ENCODE results near the gene NRG3. TPM values are rescaled to one million over a fixed set of nuclear protein-coding genes. Genes with fewer than 3 reads are reported as not detected.
"Not testable (repeated sequence)": the region's sequence is repeated elsewhere in the genome, so short reads cannot be mapped to it uniquely, and the experiment has no call there.

Gene NRG3
- total RNA-seq, 4 donors from 2014 or later, result 0.32 to 1.4 TPM; not detected in 2

DNA sequence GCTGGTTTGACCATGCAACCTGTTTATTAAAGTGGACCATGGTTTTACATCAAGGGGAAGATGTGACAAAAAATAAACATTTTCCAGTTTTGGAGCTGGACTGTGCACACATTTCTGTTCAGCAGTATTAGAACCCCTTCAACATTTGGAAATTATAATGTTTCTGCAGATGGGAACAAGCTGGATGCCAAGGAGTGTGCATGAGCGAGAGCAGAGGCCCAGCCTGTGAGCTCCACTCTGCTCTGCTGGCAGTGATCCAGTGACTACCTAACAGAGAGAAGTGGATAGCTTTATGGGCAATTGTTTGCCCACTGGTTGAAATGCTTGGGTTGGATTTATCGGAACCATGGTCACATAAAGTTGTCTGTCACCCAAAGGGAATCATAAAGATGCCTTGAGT lies 456.7 kb downstream of the NRG3 start:
- TF ChIP-seq EP300 (IDR thresholded peaks at IDR 0.05; ENCODE audit: low read depth) (no peak), POLR2AphosphoS5 (IDR thresholded peaks at IDR 0.05) (no peak)
- TF ChIP-seq, protein P1, sequence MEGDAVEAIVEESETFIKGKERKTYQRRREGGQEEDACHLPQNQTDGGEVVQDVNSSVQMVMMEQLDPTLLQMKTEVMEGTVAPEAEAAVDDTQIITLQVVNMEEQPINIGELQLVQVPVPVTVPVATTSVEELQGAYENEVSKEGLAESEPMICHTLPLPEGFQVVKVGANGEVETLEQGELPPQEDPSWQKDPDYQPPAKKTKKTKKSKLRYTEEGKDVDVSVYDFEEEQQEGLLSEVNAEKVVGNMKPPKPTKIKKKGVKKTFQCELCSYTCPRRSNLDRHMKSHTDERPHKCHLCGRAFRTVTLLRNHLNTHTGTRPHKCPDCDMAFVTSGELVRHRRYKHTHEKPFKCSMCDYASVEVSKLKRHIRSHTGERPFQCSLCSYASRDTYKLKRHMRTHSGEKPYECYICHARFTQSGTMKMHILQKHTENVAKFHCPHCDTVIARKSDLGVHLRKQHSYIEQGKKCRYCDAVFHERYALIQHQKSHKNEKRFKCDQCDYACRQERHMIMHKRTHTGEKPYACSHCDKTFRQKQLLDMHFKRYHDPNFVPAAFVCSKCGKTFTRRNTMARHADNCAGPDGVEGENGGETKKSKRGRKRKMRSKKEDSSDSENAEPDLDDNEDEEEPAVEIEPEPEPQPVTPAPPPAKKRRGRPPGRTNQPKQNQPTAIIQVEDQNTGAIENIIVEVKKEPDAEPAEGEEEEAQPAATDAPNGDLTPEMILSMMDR (IDR thresholded peaks at IDR 0.05), result no peak
- 70% methylated on average over 2 of the region's 2 CpGs; no CpG with 5 or more reads in 1 of the 2 donors for WGBS, 2 donors (ENCODE audit: low coverage in 1 of 2)
- intact Hi-C loops (cut with DNase I; ENCODE audit: low total_unique reads) (no loop called here), in situ Hi-C loops (cut with MboI; ENCODE audit: low pct_ligation_motif_present in 1 of 4, low pct_unique_long_range_greater_than_20kb in 1 of 4, low sequenced_read_pairs in 3 of 4) (no loop called here)
- no peaks in the 10 kb centered on the region for H3K36me3 ChIP-seq
- H3K4me1 ChIP-seq, result no peaks in the 10 kb centered on the region
- H3K4me3 ChIP-seq, result no peak overlapping the region
- H3K27ac ChIP-seq, result no peak overlapping the region
- DNase-seq, result no peak
- no peaks in the 10 kb centered on the region for H3K9me3 ChIP-seq
- no peaks in the 10 kb centered on the region for H3K27me3 ChIP-seq

DNA sequence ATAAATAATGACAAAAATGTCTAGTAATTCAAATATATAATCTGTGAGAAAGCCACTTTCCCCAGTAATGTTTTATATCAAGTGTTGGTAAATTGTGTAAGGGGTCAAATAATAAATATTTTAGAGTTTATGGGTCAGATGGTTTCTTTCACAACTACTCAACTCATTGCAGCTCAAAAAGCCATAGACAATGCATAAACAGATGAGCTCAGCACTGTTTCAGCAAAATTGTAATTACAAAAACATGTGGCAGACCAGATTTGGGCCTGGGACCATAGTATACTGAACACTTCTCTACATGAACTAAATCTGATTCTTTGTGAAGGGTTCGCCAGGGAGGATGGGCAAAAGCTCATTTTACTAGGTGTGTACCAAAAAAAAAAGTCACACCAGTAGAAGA lies 460.8 kb downstream of the NRG3 start:
- H3K9me3 ChIP-seq, result no peaks in the 10 kb centered on the region
- WGBS, 2 donors (ENCODE audit: low coverage in 1 of 2), result 54 to 68% methylated on average over 1 of the region's 1 CpG
- TF ChIP-seq POLR2A (IDR thresholded peaks at IDR 0.05) (no peak), POLR2AphosphoS5 (IDR thresholded peaks at IDR 0.05) (no peak), EP300 (IDR thresholded peaks at IDR 0.05; ENCODE audit: low read depth) (no peak)
- TF ChIP-seq, protein P1 (IDR thresholded peaks at IDR 0.05), result no peak
- DNase-seq, result no peak
- intact Hi-C loops (cut with DNase I; ENCODE audit: low total_unique reads), result no loop called here
- H3K27ac ChIP-seq, result no peak overlapping the region
- no peak overlapping the region for H3K4me3 ChIP-seq
- in situ Hi-C loops (cut with MboI; ENCODE audit: low pct_ligation_motif_present in 1 of 4, low pct_unique_long_range_greater_than_20kb in 1 of 4, low sequenced_read_pairs in 3 of 4), result no loop called here
- no peaks in the 10 kb centered on the region for H3K36me3 ChIP-seq
- no peaks in the 10 kb centered on the region for H3K4me1 ChIP-seq
- H3K27me3 ChIP-seq, result no peaks in the 10 kb centered on the region

DNA sequence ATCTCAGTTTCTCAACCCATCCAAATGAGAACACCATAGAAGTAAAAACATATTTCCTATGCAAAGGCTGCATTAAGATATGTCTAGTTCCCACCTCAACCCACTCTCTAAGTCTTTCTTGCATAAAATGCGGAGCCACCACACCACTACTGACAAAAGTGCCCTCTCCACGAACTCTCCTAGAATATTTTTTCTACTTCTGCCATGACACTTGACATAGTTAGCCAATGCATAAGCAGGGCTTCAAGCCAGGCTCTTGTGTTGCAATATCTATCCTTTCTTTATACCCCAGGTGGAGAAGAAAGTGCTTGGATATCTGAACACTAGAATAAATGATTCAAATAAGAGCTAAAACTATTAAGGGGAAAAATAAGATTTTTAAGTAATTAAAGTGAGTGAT lies 465.2 kb downstream of the NRG3 start:
- H3K27ac ChIP-seq, result no peak overlapping the region
- H3K4me3 ChIP-seq, result no peak overlapping the region
- no peaks in the 10 kb centered on the region for H3K4me1 ChIP-seq
- H3K36me3 ChIP-seq, result no peaks in the 10 kb centered on the region
- WGBS, 2 donors (ENCODE audit: low coverage in 1 of 2), result 73 to 80% methylated on average over 2 of the region's 2 CpGs
- TF ChIP-seq POLR2AphosphoS5 (IDR thresholded peaks at IDR 0.05) (no peak), POLR2A (IDR thresholded peaks at IDR 0.05) (no peak), EP300 (IDR thresholded peaks at IDR 0.05; ENCODE audit: low read depth) (no peak)
- TF ChIP-seq, protein P1 (IDR thresholded peaks at IDR 0.05), result no peak
- intact Hi-C loops (cut with DNase I; ENCODE audit: low total_unique reads) (loop anchor here (2.0 kb wide), 1 partner anchor 67 kb away; no protein-coding TSS in a partner anchor), in situ Hi-C loops (cut with MboI; ENCODE audit: low pct_ligation_motif_present in 1 of 4, low pct_unique_long_range_greater_than_20kb in 1 of 4, low sequenced_read_pairs in 3 of 4) (no loop called here)
- DNase-seq, result no peak
- H3K27me3 ChIP-seq, result no peaks in the 10 kb centered on the region
- no peaks in the 10 kb centered on the region for H3K9me3 ChIP-seq

DNA sequence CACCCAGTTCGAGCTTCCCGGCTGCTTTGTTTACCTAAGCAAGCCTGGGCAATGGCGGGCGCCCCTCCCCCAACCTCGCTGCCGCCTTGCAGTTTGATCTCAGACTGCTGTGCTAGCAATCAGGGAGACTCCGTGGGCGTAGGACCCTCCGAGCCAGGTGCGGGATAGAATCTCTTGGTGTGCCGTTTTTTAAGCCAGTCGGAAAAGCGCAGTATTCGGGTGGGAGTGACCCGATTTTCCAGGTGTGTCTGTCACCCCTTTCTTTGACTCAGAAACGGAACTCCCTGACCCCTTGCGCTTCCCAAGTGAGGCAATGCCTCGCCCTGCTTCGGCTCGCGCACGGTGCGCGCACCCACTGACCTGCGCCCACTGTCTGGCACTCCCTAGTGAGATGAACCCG lies 474.6 kb downstream of the NRG3 start:
- H3K36me3 ChIP-seq; intact Hi-C loops (cut with DNase I; ENCODE audit: low total_unique reads); DNase-seq; H3K4me1 ChIP-seq; H3K9me3 ChIP-seq; H3K4me3 ChIP-seq; in situ Hi-C loops (cut with MboI; ENCODE audit: low pct_ligation_motif_present in 1 of 4, low pct_unique_long_range_greater_than_20kb in 1 of 4, low sequenced_read_pairs in 3 of 4); H3K27me3 ChIP-seq: not testable (repeated sequence)
- 72% methylated on average over 19 of the region's 26 CpGs; no CpG with 5 or more reads in 1 of the 2 donors for WGBS, 2 donors (ENCODE audit: low coverage in 1 of 2)
- H3K27ac ChIP-seq, result peak overlapping the region in 2 of 4 donors; percentile 39 to 54

GRCh38 chr10:82353381-82353780 lies 478.4 kb downstream of the NRG3 start:
- WGBS, 2 donors (ENCODE audit: low coverage in 1 of 2), result 85 to 89% methylated on average over 3 of the region's 3 CpGs
- intact Hi-C loops (cut with DNase I; ENCODE audit: low total_unique reads), result no loop called here
- Histone ChIP-seq H3K9me3 (no peaks in the 10 kb centered on the region), H3K4me3 (no peak overlapping the region), H3K4me1 (no peaks in the 10 kb centered on the region), H3K27me3 (no peaks in the 10 kb centered on the region), H3K27ac (no peak overlapping the region), H3K36me3 (no peaks in the 10 kb centered on the region)
- in situ Hi-C loops (cut with MboI; ENCODE audit: low pct_ligation_motif_present in 1 of 4, low pct_unique_long_range_greater_than_20kb in 1 of 4, low sequenced_read_pairs in 3 of 4), result no loop called here
- DNase-seq, result no peak
- TF ChIP-seq, protein P1 (IDR thresholded peaks at IDR 0.05), result no peak
- TF ChIP-seq POLR2A (IDR thresholded peaks at IDR 0.05) (no peak), POLR2AphosphoS5 (IDR thresholded peaks at IDR 0.05) (no peak), EP300 (IDR thresholded peaks at IDR 0.05; ENCODE audit: low read depth) (no peak)

All from transverse colon (tissue), 4 donors.